GM23338 (cell line): Measurements from ENCODE around the gene ADRA1B. TPM values are rescaled to one million over a fixed set of nuclear protein-coding genes. Genes with fewer than 3 reads are reported as not detected.

Source experiments
- ATAC-seq: fragments of 200-7000 bp; cut with Tn5 transposase; 3 replicates; pipeline ENCODE4 v1.9.1; 2020
- DNase-seq: peaks from one replicate; pipeline ENCODE4 v3.0.0-alpha.2; 2015; ENCODE audit warnings: low spot score
- H2AFZ ChIP-seq: fragments of 200-600 bp; sonication (generic); 2 replicates; pipeline ENCODE4 v1.8.0; 2016; ENCODE audit warnings: antibody characterized with exemption, mild to moderate bottlenecking, moderate library complexity
- H3F3A ChIP-seq: fragments of 200-600 bp; sonication (generic); replicated peaks from 2 replicates; pipeline ENCODE4 v1.8.0; 2017; ENCODE audit warnings: antibody characterized with exemption, mixed run types, low read depth
- H3K27ac ChIP-seq: fragments of 200-600 bp; sonication (generic); 2 replicates; pipeline ENCODE4 v1.6.1; 2016; ENCODE audit warnings: low read depth
- H3K27me3 ChIP-seq: fragments of 200-600 bp; sonication (generic); 2 replicates; pipeline ENCODE4 v1.8.0; 2016; ENCODE audit warnings: mild to moderate bottlenecking, mixed run types, moderate library complexity; ENCODE audit not compliant: insufficient read depth
- H3K36me3 ChIP-seq: fragments of 200-600 bp; sonication (generic); 2 replicates; pipeline ENCODE4 v1.8.0; 2016; ENCODE audit warnings: mild to moderate bottlenecking; ENCODE audit not compliant: insufficient read depth
- H3K4me1 ChIP-seq: fragments of 200-600 bp; sonication (generic); 2 replicates; pipeline ENCODE4 v1.8.0; 2016; ENCODE audit warnings: mild to moderate bottlenecking, moderate library complexity; ENCODE audit not compliant: insufficient read depth
- H3K4me2 ChIP-seq: fragments of 200-600 bp; sonication (generic); 2 replicates; pipeline ENCODE4 v1.7.1; 2017; ENCODE audit warnings: mixed run types
- H3K4me3 ChIP-seq: fragments of 200-600 bp; sonication (generic); 2 replicates; pipeline ENCODE4 v1.6.1; 2016; ENCODE audit warnings: mixed run types
- H3K79me2 ChIP-seq: fragments of 200-600 bp; sonication (generic); replicated peaks from 2 replicates; pipeline ENCODE4 v1.8.0; 2017; ENCODE audit warnings: mild to moderate bottlenecking; ENCODE audit not compliant: insufficient read depth
- H3K9me2 ChIP-seq: fragments of 200-600 bp; sonication (generic); 2 replicates; pipeline ENCODE4 v1.8.0; 2017; ENCODE audit not compliant: insufficient read depth
- H4K20me1 ChIP-seq: fragments of 200-600 bp; sonication (generic); replicated peaks from 2 replicates; pipeline ENCODE4 v1.8.0; 2017; ENCODE audit warnings: mild to moderate bottlenecking; ENCODE audit not compliant: insufficient read depth
- H3K27ac Mint-ChIP-seq: 2 replicates; pipeline ENCODE4 v1.8.0; 2020; ENCODE audit warnings: inconsistent platforms, mild to moderate bottlenecking, moderate library complexity, mixed read lengths
- H3K27me3 Mint-ChIP-seq: 3 replicates; pipeline ENCODE4 v1.8.0; 2022; ENCODE audit warnings: low read depth, mild to moderate bottlenecking, moderate library complexity, mixed read lengths, inconsistent platforms; ENCODE audit not compliant: insufficient read depth, poor library complexity
- H3K36me3 Mint-ChIP-seq: 3 replicates; pipeline ENCODE4 v1.8.0; 2021; ENCODE audit warnings: low read depth, mild to moderate bottlenecking, inconsistent platforms, moderate library complexity, mixed read lengths
- H3K4me1 Mint-ChIP-seq: 3 replicates; pipeline ENCODE4 v1.8.0; 2020; ENCODE audit warnings: mild to moderate bottlenecking, inconsistent platforms, mixed read lengths
- H3K4me3 Mint-ChIP-seq: 3 replicates; pipeline ENCODE4 v1.8.0; 2021; ENCODE audit warnings: moderate library complexity, mild to moderate bottlenecking, inconsistent platforms, mixed read lengths
- H3K9me3 Mint-ChIP-seq: 3 replicates; pipeline ENCODE4 v1.8.0; 2020; ENCODE audit warnings: moderate library complexity, mild to moderate bottlenecking, inconsistent platforms, mixed read lengths
- CTCF ChIP-seq, 2 experiments: fragments of 200-600 bp in 1 of 2; sonication (generic) in 1 of 2; conservative IDR thresholded peaks; 2 replicates each; pipeline versions ENCODE4 v1.5.1 to v1.6.1; 2016 to 2017; ENCODE audit warnings: antibody characterized with exemption in 2 of 2, low read depth in 2 of 2, mild to moderate bottlenecking in 2 of 2, moderate library complexity in 1 of 2
- ETS1 ChIP-seq: IDR thresholded peaks from 2 replicates; pipeline ENCODE4 v1.6.1; 2016; ENCODE audit warnings: antibody characterized with exemption
- EZH2 ChIP-seq: fragments of 200-600 bp; sonication (generic); IDR thresholded peaks from one replicate; pipeline ENCODE4 v1.8.0; 2017; ENCODE audit warnings: antibody characterized with exemption, mild to moderate bottlenecking, low read depth; ENCODE audit not compliant: unreplicated experiment
- JUNB ChIP-seq: IDR thresholded peaks from one replicate; pipeline ENCODE4 v1.6.1; 2016; ENCODE audit warnings: antibody characterized with exemption; ENCODE audit not compliant: unreplicated experiment
- REST ChIP-seq: IDR thresholded peaks from one replicate; pipeline ENCODE4 v1.6.1; 2018; ENCODE audit warnings: antibody characterized with exemption; ENCODE audit not compliant: unreplicated experiment
- ZNF114 ChIP-seq: fragments of 250-450 bp; sonication (Bioruptor Pico); IDR thresholded peaks from 2 replicates; pipeline ENCODE4 v1.5.0; 2020; ENCODE audit warnings: mild to moderate bottlenecking, moderate library complexity
- ZNF331 ChIP-seq: fragments of 250-450 bp; sonication (Bioruptor Pico); IDR thresholded peaks from 2 replicates; pipeline ENCODE4 v1.5.0; 2020; ENCODE audit warnings: low read depth, mild to moderate bottlenecking, moderate library complexity
- ZNF462 ChIP-seq: fragments of 250-450 bp; sonication (Bioruptor Pico); IDR thresholded peaks from 2 replicates; pipeline ENCODE4 v1.5.0; 2020; ENCODE audit warnings: mild to moderate bottlenecking, moderate library complexity
- polyA plus RNA-seq: library from polyadenylated mRNA; unstranded; fragments of >200 nt; fragmentation: Nextera tagmentation; extraction: Ambion mirVana; gene quantifications from 2 replicates; pipeline ENCODE4 v1.2.1, GENCODE V29; 2016
- total RNA-seq: library from RNA; depleted of rRNA; stranded (reverse); fragments of >200 nt; shearing (Covaris generic); gene quantifications from 2 replicates; pipeline ENCODE4 v1.2.3, GENCODE V29; 2014

ADRA1B gene
- total and polyA plus RNA-seq, 2 experiments from 2014 or later, result not detected

- TF ChIP-seq REST (no peak), ZNF462 (no peak), ZNF331 (CRISPR knock-in tag) (no peak)
These were observed 74.2 kb downstream of the ADRA1B start (continued) for GRCh38 chr5:159990506-159990905.

- no peak for DNase-seq
- no peak overlapping the region for H2AFZ ChIP-seq
- H3K79me2 ChIP-seq, result no peaks in the 10 kb centered on the region
- H3K27me3 Mint-ChIP-seq, result peaks cover 16% of the 10 kb centered on the region
- no peak overlapping the region for H3K27ac ChIP-seq
- H3F3A ChIP-seq, result no peaks in the 10 kb centered on the region
- no peak overlapping the region for H3K4me2 ChIP-seq
- no peaks in the 10 kb centered on the region for H3K4me1 ChIP-seq
- no peak overlapping the region for H3K27ac Mint-ChIP-seq
- H4K20me1 ChIP-seq, result no peaks in the 10 kb centered on the region
- no peaks in the 10 kb centered on the region for H3K4me1 Mint-ChIP-seq
- no peaks in the 10 kb centered on the region for H3K9me2 ChIP-seq
- H3K36me3 Mint-ChIP-seq, result no peaks in the 10 kb centered on the region
- peaks cover 12% of the 10 kb centered on the region; the same call in 2 of the 3 replicates for H3K9me3 Mint-ChIP-seq
- H3K4me3 Mint-ChIP-seq, result no peak overlapping the region
- no peaks in the 10 kb centered on the region for H3K36me3 ChIP-seq
- H3K27me3 ChIP-seq, result peaks cover 7% of the 10 kb centered on the region; the same call in 1 of the 2 replicates
- no peak overlapping the region for H3K4me3 ChIP-seq
- no peak for ATAC-seq
- TF ChIP-seq EZH2 (no peak), CTCF (conservative IDR thresholded peaks at IDR 0.05; ENCODE audit: low read depth in 2 of 2) (no peak), ZNF114 (no peak), ETS1 (no peak), JUNB (no peak), REST (no peak), ZNF331 (CRISPR knock-in tag) (no peak)
These were observed 76.3 kb downstream of the ADRA1B start for GRCh38 chr5:159992566-159992965.
